ENCODE measurements around the gene CIROP.

The CIROP gene

GRCh38 chr14:23093991-23094665, 10.7 kb downstream of the CIROP start:
- no peak for DNase-seq (ENCODE audit: low read depth)

- no peak for DNase-seq (ENCODE audit: low read depth)
Measured at GRCh38 chr14:23093526-23093925, 11.3 kb downstream of the CIROP start.

GRCh38 chr14:23093104-23093503, 11.7 kb downstream of the CIROP start:
- DNase-seq (ENCODE audit: low read depth) = no peak

DNA sequence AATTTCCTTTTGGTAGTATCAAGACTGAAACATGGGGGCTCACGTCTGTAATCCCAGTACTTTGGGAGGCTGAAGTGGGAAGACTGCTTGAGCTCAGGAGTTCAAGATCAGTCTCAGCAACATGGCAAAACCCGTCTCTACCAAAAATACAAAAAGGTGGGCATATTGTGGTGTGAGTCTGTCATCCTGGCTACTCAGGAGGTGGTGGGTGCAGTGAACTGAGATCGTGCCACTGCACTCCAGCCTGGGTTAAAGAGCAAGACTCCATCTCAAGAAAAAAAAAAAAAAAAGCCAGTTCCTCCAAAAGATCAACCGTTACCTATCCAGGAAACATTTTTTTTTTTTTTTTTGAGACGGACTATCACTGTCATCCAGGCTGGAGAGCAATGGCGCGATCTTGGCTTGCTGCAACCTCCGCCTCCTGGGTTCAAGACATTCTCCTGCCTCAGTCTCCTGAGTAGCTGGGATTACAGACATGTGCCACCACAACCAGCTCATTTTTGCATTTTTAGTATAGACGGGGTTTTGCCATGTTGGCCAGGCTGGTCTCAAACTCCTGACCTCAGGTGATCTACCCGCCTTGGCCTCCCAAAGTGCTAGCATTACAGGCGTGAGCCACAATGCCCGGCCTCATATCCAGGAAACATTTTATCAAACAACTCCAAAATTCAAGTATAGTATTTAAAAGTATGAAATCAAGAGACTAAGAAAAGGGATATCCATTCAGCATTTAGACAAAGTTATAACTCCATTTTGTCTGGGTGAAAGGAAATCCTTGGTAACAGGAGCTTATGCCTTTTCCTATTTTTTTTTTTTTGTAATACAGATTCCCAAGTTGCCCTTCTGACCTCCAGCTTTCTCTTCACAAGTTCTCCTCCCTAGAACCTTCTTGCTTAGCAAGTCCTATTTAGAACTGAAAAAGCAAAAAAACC, 13.2 kb downstream of the CIROP start:
- DNase-seq (ENCODE audit: low read depth) = no peak

- no peak for DNase-seq (ENCODE audit: low read depth)
Measured at GRCh38 chr14:23090254-23090636, 14.5 kb downstream of the CIROP start.

GRCh38 chr14:23089498-23090253, 15.1 kb downstream of the CIROP start:
- DNase-seq (ENCODE audit: low read depth) = no peak

GRCh38 chr14:23086565-23086964, 18.2 kb downstream of the CIROP start:
- no peak for DNase-seq (ENCODE audit: low read depth)

DNA sequence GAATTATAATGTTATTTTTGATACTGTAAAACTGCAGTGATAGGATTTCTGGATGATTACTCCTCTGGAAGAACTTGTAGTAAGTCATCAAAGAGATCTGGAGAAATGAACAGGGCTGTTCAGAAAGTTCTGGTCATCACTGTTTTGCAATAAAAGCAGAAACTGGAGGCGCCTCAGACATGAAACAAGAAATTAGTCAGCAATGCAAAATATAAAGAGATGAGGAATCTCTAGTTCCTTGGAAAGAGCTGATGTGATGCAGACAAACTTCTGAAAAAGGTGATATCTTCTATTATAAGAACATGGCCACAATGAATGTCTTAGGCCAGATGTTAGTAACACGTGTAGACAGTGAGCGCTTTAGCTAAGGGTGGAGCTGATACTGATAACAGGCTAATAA, 19.3 kb downstream of the CIROP start:
- DNase-seq (ENCODE audit: low read depth) = no peak

DNA sequence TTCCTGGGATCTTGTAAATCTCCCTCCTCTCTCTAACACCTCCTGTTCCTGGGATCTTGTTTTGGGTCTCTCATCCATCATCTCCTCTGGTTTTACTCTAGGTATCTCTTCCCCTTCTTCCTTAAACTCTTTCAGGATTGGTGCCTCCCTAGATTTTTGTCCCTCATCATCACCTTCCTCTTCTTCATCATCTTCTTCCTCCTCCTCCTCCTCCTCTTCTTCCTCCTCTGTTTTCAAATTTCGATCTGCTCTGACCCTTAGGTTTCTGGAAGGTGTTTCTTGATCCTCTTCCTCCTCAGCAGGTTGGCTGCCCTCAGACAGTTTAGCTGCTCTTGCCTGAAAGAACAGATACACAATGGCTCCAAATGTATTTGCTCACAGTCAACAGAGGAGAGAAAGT, 24.3 kb downstream of the CIROP start:
- DNase-seq (ENCODE audit: low read depth) = no peak

GRCh38 chr14:23079716-23080115, 25.1 kb downstream of the CIROP start:
- DNase-seq (ENCODE audit: low read depth) = peak; percentile 55

DNA sequence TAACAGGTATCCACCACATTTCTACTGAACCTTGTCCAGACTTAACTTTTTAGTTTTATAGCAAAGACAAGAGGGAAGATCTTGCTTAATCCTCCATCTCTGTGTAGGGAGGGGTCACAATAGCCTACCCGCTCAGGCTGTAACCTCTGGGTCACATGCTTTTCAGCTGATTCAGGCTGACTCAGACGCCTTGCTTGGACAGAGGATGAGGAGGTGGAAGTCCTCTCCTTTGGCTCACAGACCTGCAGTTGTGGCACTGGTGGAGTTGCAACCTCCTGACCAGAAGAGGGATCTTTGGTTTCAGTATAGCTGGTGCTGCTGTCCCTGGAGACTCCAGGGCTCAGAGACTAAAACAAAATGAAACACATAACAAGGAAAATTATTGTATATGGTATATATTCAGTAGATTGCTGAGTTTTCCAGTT, 26.1 kb downstream of the CIROP start:
- DNase-seq (ENCODE audit: low read depth) = peak; percentile 98

GRCh38 chr14:23077962-23078361, 26.8 kb downstream of the CIROP start:
- no peak for DNase-seq (ENCODE audit: low read depth)

DNA sequence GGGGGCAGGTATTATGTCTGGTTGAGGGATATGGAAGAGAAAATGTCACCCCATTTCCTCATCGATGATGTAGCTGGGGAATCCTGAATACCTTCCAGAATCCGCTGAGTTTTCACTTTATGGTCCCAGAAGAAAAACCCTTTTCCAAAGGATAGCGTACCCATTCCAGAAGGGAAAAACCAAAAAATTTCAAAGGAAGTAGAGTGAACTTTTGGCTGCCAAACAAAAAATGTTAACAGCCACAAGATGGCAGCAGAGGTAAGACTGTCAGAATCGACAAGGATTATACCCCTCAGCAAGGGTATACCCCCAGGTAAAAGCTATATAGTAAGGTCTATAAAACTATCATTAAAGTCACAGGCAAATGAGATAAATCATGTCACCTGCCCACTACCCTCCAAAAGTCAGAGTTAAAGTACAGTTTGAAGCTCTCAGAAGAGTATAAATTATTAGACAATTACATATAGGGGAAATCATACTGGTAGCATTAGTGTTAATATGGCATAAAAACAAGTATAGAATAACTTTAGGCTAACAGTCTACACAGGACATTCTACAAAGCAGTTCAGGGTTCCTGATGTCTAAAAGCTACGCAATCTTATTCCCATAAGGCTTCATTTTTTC, 27.9 kb downstream of the CIROP start:
- DNase-seq (ENCODE audit: low read depth) = peak; percentile 67

DNA sequence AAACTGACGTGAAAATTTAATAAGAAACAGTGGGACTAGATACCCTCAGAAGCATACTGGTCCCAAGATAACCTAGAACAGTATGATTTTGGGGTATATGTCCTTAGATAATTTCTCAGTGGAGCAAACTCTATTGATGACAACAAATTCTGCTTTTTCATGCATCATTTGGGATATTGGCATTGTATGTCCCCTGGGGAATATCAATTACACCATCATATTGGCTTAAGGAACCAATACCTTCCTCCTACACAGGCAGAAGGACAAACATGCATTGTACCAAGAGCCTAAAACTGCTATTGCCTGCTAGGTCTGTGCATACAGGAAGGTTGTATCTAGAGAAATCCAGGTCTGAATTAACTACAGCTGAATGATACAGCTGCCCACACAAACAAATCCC, 29.9 kb downstream of the CIROP start:
- DNase-seq (ENCODE audit: low read depth) = no peak

GRCh38 chr14:23071921-23072539, 32.8 kb downstream of the CIROP start:
- DNase-seq (ENCODE audit: low read depth) = peak; percentile 47

DNA sequence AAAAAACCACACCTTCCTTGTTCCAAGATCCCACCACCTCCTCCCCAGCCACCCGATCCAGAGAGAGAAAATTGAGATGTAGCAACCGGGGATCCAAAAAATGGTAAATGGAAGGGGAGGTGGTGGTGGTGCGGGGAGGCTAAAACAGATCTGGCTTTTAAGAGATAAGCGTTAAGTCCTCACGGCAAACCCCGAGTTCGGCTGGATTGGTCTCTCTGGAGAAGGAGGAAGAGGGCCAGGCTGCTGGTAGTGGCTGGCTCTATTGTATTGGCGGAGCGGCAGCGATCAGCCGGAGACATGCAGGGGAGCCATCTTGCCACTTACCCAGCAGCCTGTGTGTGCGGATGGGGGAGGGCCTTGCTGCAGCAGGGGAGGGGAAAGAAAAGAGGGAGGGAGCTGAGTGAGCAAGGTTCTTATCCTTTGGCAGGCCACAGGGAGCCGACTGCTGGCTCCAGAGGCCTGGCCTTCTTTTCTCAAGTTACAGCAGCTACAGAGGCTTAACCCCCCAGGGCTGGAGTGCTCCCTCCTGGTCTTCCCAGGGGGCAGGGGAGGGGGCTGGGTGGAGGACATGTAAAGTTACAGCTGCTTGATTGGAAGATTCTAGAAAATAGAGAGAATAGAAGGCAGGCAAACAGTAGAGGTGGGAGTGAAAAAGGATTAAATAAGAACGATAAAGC, 33.4 kb downstream of the CIROP start:
- DNase-seq (ENCODE audit: low read depth) = peak; percentile 91

DNA sequence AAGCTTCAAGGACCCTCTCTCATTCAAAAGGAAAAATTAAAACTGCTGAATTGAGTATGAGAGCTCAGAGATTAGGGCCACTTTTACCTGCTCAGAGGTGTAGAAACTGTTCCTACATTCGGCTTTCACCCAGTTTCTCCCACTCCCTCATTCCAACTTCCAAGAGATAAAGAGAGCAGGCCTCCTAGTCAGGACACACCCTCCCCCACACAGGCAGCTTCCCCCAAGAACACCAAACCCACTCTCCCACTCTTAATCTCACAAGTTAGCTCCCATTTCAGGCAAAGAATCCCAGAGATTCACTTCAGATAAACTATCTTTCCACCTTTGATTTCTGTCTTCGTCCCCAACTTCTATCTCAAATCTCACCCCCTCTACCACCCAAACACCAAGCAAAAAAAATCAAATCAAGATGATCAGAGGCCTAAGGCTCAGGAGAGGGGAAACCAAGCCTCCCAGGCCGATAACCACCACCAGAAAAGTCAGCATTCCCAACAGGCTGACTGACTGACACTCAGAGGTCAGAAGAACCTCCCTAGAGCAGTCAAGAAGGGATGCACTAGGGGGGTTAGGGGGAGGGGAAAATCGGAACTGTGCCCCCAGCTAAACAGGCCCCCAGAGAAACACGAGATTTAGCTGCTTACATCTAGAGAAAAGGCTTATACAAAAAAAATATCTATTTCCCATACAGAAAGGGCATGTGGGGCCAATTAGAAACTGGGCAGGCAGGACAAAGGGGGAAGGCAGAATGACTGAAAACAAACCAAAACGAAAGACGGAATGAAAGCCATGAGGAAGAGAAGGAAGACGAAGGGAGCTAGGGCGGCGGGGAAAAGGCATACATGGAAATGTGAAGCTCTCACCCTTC, 34.3 kb downstream of the CIROP start:
- DNase-seq (ENCODE audit: low read depth) = peak; percentile 35

- DNase-seq (ENCODE audit: low read depth) = no peak
Measured at GRCh38 chr14:23069413-23069806, 35.4 kb downstream of the CIROP start.

DNA sequence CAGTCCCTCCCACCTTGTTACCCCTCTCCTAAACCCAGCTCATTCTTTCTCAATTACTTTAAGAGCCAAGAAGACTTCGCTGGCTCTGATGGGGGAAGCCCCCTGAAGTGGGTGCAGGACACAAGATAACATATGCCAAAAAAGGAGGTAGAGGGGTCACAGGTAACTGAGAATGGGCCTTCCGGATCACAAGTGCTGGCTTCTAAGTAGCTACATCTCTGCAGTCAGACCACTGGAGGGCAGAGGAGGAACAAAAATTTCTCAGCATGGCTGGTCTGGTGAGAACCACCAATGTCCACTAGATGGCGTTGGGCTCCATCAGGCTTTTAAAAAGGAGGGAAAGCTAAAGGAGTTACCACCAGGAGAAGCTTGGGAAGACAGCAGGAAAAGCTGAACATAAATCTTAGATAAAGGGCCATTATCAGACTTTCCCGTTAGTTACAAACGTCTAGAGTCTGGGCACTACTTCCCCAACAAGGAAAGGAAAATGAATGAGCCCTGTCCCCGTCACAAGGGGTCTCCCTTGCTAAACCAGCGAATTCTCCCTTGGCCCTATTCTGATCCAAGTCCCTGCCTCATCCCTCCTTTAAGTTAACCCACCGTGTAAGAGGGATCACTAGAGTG, 35.9 kb downstream of the CIROP start:
- peak; percentile 93 for DNase-seq (ENCODE audit: low read depth)

All from ELR (cell line).